ENCODE measurements around the gene UBAP1L.
A peak's percentile ranks its signal among the peaks of the same experiment; 100 is the strongest.

DNA sequence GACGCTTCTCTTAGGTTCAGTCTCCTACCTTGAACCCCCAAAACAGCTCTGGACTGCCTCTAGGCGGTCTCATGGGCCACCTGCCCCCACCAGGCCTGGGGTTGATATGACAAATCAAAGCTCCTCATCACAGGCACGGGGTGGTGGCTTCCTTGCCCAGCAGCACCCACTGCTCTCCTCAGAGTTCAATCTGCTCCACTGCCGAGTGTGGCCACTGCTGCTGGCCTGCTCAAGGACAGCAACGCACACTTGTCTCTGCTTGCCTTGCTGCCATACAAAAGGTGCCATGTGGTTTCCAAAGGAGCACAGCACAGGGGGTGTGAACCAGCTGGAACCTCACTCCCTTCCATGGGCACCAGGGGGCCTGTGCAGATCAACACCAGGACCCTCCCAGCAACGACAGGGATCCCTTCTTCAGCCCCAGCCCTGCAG is 28.3 kb downstream of the UBAP1L start:
- TF ChIP-seq, protein P1, sequence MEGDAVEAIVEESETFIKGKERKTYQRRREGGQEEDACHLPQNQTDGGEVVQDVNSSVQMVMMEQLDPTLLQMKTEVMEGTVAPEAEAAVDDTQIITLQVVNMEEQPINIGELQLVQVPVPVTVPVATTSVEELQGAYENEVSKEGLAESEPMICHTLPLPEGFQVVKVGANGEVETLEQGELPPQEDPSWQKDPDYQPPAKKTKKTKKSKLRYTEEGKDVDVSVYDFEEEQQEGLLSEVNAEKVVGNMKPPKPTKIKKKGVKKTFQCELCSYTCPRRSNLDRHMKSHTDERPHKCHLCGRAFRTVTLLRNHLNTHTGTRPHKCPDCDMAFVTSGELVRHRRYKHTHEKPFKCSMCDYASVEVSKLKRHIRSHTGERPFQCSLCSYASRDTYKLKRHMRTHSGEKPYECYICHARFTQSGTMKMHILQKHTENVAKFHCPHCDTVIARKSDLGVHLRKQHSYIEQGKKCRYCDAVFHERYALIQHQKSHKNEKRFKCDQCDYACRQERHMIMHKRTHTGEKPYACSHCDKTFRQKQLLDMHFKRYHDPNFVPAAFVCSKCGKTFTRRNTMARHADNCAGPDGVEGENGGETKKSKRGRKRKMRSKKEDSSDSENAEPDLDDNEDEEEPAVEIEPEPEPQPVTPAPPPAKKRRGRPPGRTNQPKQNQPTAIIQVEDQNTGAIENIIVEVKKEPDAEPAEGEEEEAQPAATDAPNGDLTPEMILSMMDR (conservative IDR thresholded peaks at IDR 0.05 in 1 of 2, IDR thresholded peaks at IDR 0.05 in 1 of 2; ENCODE audit: extremely low read depth in 1 of 2, insufficient read depth in 1 of 2, low read depth in 1 of 2, low read length in 2 of 2): peak; percentile 12 to 37
- TF ChIP-seq EZH2 (IDR thresholded peaks at IDR 0.05; ENCODE audit: borderline replicate concordance, low read length): no peak
